Activated CD4-positive, alpha-beta T cell treated with anti-CD3 and anti-CD28 coated beads, Interleukin-2, amount 50 U/mL, for 1 hour (primary cell): ENCODE measurements around the gene COL5A1.

ENCODE experiments used
- DNase-seq: peaks from one replicate; pipeline ENCODE4 v3.0.0-alpha.2; 2020

COL5A1 gene

DNA sequence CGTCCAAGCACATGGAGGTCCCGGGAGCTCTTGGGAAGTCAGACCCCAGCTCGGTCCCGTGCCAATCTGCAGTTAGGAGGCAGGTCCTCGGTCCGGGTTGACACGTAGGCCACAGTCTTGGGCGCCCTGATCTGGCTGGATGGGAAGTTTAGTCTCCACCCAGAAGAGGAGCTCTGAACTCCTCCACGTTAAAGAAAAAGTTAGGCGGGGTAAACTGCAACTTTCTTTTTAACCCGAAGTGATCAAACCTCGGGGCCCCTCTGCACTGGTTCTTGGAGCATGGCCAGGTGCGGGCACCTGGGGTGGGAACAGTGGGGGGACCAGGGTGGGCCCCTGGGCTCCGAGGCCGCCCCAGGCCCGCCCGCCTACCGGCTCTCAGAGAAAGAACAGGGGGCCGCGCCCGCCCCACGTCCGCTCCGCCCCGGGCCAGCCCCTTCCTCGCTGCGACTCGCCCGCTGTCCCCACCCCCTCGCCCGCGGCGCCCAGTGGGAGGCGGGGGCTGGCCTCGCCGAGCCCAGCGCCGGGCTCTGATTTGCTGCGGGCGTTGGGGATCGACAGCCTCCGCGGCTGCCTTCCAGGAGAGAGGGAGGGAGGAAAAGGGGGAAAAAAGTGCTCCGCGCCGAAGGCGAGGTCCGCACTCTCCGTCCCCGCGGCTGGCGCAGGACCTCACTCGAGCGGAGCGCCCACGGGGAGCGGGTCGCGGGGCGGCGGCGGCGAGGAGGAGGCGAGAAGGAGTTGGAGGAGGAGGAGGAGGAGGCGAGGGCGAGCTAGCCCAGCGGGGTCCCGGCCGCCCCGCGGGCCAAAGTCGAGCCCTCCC is at the start of gene COL5A1:
COL5A1 (plus strand) TSS at position 631 of the 817 bp plus-strand sequence. CDS start 385 bp downstream, outside the sequence.
- peak; percentile 38 for DNase-seq

DNA sequence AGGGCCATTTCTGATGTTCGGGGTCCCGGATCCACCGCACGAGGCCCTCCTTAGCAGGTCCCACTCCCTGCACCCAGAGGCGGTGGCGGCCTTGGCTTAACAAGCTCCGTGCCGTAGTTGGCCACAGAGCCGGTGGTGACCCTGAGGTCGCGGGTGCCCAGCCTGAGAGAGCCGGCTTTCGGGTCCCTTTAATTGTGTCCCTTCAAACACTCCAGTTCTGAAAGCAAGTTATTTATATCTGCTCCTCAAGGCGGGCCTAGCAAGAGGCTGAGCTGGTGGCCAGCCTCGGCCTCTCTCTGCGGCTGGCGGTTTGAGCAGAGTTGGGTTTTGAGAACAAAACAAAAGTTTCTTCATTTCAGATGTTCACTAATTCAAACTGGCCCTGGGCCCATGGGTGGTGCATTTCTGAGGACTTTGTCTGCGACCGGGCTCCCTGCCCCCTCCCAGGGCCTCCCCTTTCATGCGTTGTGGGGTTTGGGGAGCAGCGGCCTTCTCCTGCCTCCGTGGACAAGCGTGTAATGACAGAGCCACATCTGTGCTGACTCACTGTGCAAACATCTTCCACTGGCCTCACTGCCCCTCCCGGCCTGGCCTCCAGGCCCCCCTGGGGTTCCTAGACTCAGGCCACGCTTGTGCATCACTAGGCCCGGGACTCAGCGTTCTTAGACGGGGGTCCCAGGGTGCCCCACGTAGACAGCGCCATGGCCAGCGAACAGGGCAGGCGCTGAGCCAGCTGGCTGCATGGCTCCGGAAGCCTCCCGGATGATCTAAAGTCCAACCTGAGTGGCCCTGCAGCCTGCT is 49.4 kb upstream of the COL5A1 start:
- no peak for DNase-seq

DNA sequence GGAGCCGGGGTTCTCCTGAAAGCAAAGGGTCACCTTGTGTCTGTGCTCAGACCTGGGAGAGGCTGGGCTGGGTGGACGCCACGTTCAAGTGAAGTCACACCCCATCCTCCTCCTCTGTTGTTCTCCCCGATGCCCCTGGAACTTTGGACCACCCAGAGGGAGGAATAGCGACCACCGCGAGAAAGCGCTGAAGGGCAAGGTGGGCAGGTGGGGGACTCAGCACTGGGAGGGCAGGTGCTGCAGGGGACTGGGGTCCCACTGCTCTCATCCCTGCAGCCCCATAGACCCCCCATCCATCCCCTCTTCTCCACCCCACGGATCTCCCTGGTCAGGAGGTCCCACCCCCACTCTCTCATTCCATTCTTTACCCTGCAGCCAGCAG is 48.8 kb upstream of the COL5A1 start:
- no peak for DNase-seq

DNA sequence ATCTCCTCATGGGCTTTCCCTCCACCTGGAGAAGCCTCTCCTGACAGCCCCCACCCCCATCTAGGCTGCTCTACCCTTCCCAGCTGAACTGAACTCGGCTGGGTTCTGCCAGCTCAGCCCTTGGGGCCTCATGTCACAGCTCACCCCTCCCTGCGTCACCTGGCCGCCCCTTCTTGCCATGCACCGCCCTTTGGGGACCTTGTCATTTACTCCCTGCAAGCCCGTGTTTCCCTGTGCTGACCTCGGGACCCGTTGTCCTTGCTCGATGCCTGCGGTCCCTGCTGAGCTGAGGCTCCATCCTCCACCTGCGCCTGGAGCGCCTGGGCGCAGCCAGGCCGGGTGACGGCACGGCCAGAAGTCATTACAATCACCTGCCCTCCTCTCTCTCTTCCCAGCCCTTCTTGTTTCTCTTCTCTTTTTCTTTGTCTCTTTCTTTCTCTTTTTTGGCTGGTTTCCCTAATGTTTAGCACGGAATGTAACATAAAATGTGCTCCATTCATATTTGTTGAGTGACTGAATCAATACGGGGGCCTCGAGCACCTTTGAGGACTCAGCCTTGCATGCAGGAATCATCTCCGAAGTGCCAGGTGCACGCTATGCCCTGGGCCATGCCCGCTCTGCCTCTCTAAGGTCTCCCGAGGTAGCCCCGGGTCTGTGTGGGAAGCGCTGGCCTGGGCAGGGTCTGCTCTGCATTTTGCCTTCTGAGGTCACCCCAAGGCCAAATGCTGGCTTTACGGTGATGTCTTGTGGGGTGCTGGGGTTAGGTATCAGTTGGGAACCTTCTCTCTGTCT is 48.1 kb upstream of the COL5A1 start:
- no peak for DNase-seq

DNA sequence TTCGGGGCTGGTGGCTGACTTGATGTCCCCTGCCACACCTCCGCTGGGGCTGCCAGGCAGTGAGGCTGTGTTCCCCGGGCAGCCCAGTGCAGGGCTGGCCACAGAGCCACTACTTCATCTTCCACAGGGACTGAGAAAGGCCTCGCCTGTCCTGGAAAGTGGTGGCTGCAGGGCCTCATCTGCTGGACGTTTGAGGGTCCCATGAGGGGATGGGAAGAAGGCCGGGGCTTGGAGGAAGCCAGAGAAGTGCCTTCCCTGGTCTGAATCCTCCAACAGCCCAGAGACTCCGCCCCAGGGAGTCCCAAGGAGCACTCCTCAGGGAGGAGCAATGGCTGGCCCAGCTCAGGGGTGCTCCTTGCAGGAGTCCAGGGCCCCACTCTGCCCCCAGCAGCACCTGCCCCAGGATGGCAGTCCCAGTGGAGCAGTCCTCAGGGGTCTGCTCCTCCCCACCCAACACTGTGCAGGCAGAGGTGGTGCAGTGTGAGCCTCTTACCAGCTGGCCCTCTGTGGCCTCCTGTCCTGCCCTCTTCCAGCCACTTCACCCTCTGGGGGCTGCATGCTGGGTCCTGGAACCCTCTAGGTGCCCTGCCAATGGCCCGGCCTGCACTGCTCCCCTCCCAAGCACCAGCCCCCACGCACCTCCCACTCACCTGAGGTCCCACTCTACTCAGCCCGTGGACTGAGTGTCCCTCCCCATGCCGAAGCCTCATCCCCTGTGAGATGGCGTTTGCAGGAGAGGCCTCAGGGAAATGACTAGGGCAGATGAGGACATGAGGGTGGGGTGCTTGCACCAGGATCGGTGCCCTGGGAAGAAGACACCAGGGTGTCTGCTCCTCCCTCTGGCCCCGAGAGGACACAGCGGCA is 47.3 kb upstream of the COL5A1 start:
- DNase-seq, result no peak

DNA sequence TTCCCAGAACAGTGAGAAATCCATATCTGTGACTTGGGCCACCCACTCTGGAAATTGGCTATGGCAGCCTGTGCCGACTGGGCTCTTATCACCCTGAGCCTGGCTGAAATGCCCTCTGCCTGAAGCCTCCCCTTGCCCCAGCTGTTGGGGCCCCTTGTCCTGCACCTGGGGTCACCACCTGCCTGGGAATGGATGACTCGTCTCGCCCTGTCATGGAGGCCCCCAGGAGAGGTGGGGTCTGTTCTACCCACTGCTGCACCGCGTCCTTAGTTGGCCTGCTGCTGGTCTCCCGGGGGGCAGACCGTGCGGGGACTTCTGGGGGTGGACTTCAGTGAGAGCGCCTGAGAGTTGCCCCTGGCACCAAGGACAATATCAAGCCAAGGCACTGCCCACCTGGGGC is 46.6 kb upstream of the COL5A1 start:
- no peak for DNase-seq

DNA sequence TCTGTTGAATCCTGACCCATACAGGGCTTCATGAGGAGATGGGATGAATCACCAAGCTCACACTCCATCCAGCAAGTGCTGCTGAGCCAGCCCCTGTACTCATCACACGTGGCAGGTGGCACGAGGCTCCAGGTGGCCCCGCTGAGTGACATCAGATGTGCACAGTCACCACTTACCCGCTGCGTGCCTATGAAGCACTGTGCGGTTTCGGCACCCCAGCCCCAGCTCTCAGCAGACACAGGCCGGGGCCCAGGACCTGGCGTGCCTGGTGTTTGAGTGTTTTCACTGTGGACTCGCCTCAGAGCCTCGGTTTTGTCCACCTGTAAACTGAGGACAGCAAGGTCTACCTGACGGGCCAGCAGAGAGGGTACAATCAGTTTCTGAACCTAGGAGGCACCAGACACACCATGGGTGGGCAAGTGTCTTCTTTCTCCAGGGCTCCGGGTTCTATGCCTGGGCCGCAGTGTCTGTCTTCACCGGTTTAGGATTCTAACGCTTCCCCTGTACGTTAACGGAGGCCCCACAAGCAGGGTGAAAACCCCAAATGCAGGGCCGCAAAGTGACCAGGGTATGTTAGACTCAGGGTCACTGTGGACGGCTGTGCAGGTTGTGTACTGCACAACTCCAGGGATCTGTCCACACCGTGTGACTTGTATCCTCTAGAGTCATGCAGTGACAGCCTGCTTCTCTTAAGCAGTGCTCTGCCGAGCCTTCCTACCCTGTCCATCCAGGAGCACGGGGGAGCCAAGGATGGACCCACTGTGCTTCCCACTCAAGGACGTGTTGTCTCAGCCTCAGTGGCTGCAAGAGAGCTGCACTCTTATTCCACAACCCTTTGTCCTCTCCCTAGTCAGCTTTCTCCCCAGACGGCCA is 44.3 kb upstream of the COL5A1 start:
- no peak for DNase-seq

DNA sequence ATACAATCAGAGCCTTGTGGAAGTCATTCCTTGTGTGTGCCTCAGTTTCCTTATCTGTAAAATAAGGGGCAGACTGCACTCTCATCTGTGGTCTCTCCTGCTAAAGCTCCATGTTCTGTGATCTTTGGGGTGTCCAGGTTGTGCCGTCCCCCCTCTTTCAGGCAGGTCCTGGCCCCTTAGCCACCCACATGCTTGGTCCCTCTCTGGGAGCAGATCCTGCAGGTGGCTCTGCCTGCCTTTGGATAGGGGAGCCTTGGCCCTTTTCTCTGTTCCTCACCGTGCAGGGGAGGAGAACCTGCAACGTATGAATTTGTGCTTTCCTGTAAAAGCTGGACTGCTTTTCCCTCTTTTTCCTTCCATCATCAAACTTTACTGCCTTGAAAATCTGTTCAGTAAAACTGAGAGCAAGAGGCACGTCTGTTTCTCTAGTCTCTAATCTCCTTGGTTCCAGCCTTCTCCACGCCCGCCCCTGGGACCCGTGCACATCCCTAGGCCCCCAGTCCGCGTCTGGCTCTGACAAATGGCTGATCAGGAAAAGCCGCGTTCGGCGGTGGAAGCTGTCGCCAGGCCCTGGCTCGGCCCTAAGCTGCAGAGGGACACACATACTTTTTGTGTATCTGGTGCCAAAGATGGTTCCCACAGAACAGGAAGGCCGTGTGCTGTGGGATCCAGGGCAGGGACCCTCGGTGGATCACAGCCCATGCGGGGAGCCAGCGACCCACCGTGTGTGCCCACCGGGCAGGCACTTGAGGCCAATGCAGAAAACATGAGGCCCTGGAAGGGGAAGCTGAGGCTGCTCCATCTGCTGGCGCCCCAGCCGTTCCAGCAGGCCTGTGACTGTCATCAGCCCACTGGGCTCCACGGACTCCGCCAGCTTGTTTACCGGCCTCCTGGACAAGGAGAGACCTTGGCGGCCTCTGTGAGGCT is 43.4 kb upstream of the COL5A1 start:
- DNase-seq, result no peak

DNA sequence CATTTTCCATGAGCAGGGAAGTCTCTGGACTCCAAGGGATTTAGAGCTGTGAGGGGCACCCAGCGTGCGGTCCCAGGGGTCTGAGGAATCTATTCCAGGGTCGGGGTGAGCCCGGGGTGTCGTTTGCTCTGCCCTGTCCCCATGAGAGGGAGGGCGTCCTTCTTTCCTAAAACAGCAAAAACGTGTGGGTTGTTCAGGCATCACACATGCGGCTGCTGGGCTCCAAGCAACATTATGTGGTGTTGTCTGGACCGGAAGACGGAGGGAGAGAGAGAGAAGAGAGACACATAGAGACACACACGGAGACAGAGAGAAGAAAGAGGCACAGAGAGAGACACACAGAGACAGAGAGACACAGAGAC is 42.7 kb upstream of the COL5A1 start:
- no peak for DNase-seq

DNA sequence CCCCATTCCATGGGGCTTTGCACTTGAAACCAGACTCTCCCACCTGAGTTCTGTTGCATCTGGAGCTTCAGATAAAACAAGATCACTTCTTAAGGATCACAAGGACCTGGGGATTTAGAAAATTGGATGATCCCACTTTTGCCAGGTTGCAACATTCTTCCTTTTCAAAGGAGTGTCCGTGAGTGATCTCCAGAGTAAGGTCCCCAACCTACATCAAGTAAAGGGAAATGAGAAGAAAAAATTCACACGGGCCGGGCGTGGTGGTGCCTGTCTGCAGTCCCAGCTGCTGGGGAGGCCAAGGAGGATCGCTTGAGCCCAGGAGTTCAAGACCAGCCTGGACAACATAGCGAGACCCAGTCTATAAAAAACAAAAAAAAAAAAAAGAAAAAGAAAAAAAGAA is 41.2 kb upstream of the COL5A1 start:
- no peak for DNase-seq

DNA sequence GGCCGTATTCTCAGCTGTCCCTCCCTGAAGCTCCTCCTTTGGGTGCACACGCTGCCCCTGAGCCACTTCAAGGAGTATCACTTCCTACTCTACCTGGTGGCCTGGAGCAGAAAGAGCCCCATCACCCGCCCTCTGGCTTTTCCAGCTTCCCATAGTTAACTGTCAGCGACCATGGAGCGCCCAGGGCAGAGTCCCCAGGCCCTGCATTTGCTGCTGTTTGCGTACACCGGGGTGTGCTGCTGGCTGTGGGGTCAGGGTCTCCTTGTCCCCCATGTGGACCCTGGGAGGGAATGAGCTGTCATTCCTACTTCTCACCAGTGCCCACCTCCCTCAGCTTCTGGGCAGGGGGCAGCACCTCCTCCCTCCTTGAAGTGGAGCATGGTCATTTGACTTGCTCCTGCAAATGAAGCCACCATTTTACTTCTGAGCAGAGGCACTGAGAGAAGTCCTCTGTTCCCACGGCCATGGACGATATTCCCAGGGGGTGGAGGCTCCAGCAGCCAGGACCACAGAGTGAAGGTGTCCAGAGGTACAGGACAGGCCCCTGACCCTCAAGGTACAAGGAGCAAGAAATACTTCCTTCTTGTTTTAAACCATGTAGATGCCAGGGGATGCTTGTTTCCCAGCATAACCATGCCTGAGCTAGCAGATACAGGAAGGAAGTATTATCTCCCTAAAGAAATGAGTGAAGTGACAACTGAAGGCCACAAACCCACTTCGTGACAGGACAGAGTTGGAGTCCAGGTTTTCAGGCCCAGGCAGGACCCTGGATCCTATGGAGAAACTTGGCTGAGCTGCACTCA is 40.6 kb upstream of the COL5A1 start:
- DNase-seq, result no peak

DNA sequence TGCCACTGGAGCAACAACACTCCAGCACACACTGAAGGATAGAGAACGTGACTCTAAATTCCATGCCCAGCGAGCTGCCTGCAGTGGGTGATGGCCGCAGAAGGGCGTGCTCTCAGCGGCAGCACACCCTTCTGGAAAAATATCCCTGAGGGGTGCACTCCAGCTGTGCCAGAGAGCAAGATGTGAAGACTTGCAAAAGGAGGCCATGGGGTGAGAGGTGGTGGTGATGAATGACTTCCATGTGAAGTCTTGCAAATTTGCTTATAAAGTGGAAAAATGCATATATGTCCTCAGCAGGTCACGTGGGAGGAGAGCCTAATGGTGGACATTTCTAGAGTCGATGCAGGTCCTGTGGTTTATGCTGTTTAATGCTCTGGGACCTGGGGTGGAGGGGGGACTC is 39.8 kb upstream of the COL5A1 start:
- no peak for DNase-seq

DNA sequence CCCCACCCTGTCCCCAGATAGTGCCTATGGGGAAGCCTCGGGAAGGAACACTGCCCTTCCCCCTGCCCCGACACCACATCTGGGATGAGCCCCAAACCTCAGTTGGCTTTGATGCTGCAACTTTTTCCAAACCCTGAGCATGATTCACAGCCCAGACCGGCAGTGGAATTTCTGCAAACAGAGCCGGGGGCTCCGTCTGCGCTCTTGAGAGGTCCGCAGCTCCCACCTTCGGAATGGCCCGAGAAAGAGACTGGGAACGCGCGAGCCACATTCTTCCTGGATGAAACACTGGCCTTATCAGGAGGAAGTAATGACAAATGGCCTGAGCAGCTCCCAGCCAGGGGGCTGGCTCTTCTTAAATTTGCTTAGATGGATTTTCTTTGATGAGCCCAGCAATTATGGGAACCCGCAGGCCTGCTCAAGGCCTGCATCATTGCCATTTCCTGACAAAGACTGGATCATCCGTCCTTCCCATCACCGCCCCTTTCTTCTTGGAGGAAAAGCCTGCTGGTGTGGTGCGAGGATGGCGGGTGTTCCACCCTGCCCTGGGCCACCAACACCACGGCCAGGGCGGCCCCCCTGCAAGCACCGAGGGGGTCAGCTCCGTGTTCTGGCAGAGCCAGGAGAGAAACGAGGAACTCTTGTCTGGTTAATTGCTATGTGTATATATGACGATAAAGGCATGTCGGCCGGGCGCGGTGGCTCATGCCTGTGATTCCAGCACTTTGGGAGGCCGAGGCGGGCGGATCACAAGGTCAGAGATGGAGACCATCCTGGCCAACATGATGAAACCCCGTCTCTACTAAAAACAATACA is 38.8 kb upstream of the COL5A1 start:
- DNase-seq, result no peak

DNA sequence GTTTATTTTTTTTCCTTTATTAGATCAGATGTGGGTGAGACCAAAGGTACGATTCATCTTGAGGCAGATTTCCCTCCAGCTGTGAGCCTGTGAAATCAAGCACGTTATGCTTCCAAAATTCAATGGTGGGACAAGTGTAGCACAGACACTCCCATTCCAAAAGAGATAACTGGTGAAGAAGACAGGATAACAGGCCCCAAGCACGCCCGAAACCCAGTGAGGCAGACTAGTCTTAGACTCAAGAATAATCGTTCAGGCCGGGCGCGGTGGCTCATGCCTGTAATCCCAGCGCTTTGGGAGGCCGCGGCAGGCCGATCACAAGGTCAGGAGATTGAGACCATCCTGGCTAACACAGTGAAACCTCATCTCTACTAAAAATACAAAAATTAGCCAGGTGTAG is 36.8 kb upstream of the COL5A1 start:
- DNase-seq, result no peak

DNA sequence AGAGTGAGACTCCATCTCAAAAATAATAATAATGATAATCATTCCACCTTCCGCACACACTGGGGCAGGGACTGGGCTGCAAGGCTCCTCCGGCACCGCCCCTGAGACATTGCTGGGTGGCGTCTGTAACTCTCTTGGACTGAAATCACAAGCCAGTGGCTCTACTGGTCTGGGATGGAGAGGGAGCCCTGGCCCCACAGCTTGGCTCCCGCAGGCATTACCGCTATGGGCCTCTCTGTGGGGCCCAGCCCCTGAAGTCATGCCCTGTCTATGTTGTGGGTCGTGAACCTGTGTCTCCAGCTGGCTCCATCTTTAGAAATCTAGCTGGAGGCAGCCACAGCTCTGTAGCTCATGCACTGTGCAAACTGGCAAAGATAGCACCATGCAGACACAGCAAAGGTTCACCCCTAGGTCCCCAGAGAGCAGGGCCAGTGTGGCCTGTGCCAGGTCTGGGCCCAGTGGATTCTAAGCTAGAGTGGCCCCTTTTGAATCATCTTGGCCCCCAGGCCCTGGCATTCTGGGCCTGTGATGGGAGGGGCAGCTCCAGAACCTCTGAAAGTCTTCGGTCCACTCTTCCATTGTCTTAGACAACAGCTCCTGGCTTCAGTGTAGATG is 36.1 kb upstream of the COL5A1 start:
- DNase-seq, result no peak

DNA sequence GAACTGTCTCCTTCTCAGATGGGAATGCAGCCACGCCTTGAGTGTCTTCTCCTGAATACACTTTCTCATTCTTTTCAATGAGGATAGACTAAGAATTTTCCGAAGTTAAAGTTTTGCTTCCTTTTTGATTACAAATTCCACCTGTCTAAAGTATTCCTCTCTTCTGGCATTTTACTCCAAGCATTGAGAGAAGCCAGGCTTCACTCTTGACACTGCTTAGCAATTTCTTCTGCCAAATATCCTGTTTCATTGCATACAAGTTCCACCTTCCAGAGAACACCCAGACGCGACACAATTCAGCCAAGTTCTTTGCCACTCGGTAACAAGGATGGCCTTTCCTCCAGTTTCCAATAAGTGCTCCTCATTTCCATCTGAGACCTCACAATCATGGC is 35.6 kb upstream of the COL5A1 start:
- no peak for DNase-seq

DNA sequence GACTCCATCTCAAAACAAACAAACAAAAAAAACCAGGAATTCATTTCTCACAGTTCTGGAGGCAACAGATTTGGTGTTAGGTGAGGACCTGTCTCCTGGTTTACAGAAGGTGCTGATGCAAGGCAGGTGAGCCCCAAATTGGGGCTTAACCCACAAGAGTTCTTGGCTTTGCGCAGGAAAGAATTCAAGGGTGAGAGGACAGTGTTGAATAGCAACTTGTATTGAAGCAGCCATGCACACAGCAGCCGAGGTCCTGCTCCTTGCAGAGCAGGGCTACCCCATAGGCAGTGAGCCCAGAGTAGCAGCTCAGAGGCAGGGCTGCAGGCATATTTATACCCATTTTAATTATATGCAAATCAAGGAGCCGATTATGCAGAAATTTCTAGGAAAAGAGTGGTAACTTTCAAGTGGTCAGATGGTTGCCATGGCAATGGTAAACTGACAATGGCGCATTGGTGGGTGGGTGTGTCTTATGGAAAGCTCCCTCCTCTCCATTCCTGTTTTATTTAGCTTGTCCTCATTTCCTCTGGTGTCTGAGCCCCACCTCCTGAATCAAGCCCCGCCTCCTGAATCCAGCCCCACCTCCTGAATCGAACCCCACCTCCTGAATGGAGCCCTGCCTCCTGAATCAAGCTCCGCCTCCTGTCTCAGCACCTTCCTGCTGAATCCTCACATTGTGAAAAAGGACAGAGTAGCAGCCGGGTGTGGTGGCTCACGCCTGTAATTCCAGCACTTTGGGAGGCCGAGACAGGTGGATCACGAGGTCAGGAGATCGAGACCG is 34.5 kb upstream of the COL5A1 start:
- DNase-seq, result no peak
